CD4-positive, alpha-beta T cell treated with Interleukin-2 at 100 ng/mL for 4 hours (primary cell): Measurements from ENCODE around the gene SERF1A.
"Not testable (repeated sequence)": the region's sequence is repeated elsewhere in the genome, so short reads cannot be mapped to it uniquely, and the experiment has no call there.

ENCODE experiments used
- DNase-seq: peaks from one replicate; pipeline ENCODE4 v3.0.0-alpha.2; 2020; ENCODE audit warnings: low spot score

The SERF1A gene

GRCh38 chr5:70900533-70901271, at the start of gene SERF1A:
TSS of gene SERF1A (plus strand) at chr5:70900669. CDS start at chr5:70900870, 201 bp downstream.
- DNase-seq = not testable (repeated sequence)

- not testable (repeated sequence) for DNase-seq
Measured at GRCh38 chr5:70866778-70867177, 33.7 kb upstream of the SERF1A start.

GRCh38 chr5:70870626-70871025, 29.8 kb upstream of the SERF1A start:
- not testable (repeated sequence) for DNase-seq

- DNase-seq = not testable (repeated sequence)
Measured at GRCh38 chr5:70896076-70896475, 4.4 kb upstream of the SERF1A start.

GRCh38 chr5:70901272-70901571, 753 bp downstream of the SERF1A start:
- not testable (repeated sequence) for DNase-seq

- DNase-seq = not testable (repeated sequence)
Measured at GRCh38 chr5:70906624-70907023, 6.2 kb downstream of the SERF1A start.

- not testable (repeated sequence) for DNase-seq
Measured at GRCh38 chr5:70916829-70917228, 16.4 kb downstream of the SERF1A start.

- not testable (repeated sequence) for DNase-seq
Measured at GRCh38 chr5:70925211-70925562, 24.7 kb downstream of the SERF1A start.

- DNase-seq = not testable (repeated sequence)
Measured at GRCh38 chr5:70931709-70932368, 31.4 kb downstream of the SERF1A start.

GRCh38 chr5:70932560-70932959, 32.1 kb downstream of the SERF1A start:
- not testable (repeated sequence) for DNase-seq

GRCh38 chr5:70953068-70953467, 52.6 kb downstream of the SERF1A start:
- not testable (repeated sequence) for DNase-seq
